Activated naive CD4-positive, alpha-beta T cell treated with anti-CD3 and anti-CD28 coated beads, Interleukin-2, amount 10 ng/mL, durations not matched to agents 7 days and 5 days (primary cell): Measurements from ENCODE around the gene HSD3B1.
"Not testable (repeated sequence)": the region's sequence is repeated elsewhere in the genome, so short reads cannot be mapped to it uniquely, and the experiment has no call there.

Experiments
- CTCF ChIA-PET: fragments of 350-600 bp; sonication (Branson Sonifier 250); formaldehyde crosslinking; loops from one replicate; lab custom pipeline; 2021; ENCODE audit warnings: antibody characterized with exemption; lab: Charles Lee
- DNase-seq: peaks from one replicate; pipeline ENCODE4 v3.0.0-alpha.2; 2020
- H3K27ac Mint-ChIP-seq: one replicate; pipeline ENCODE4 v1.8.0; 2021; ENCODE audit warnings: mild to moderate bottlenecking, moderate library complexity, mixed read lengths
- H3K27me3 Mint-ChIP-seq: one replicate; pipeline ENCODE4 v1.8.0; 2021; ENCODE audit warnings: mild to moderate bottlenecking, mixed read lengths
- H3K36me3 Mint-ChIP-seq: one replicate; pipeline ENCODE4 v1.8.0; 2021; ENCODE audit warnings: mixed read lengths
- H3K4me1 Mint-ChIP-seq: one replicate; pipeline ENCODE4 v1.8.0; 2021; ENCODE audit warnings: mixed read lengths
- H3K4me3 Mint-ChIP-seq: one replicate; pipeline ENCODE4 v1.8.0; 2021; ENCODE audit warnings: mild to moderate bottlenecking, moderate library complexity, mixed read lengths
- H3K9me3 Mint-ChIP-seq: one replicate; pipeline ENCODE4 v1.8.0; 2021; ENCODE audit warnings: mixed read lengths

The HSD3B1 gene

GRCh38 chr1:119480175-119480574, 26.8 kb upstream of the HSD3B1 start:
- H3K36me3 Mint-ChIP-seq: no peaks in the 10 kb centered on the region
- H3K4me1 Mint-ChIP-seq: no peaks in the 10 kb centered on the region
- H3K27ac Mint-ChIP-seq: no peak overlapping the region
- H3K4me3 Mint-ChIP-seq: no peak overlapping the region
- H3K27me3 Mint-ChIP-seq: peaks cover 11% of the 10 kb centered on the region
- no peak for DNase-seq
- H3K9me3 Mint-ChIP-seq: no peaks in the 10 kb centered on the region
- CTCF ChIA-PET: no interaction called here

DNA sequence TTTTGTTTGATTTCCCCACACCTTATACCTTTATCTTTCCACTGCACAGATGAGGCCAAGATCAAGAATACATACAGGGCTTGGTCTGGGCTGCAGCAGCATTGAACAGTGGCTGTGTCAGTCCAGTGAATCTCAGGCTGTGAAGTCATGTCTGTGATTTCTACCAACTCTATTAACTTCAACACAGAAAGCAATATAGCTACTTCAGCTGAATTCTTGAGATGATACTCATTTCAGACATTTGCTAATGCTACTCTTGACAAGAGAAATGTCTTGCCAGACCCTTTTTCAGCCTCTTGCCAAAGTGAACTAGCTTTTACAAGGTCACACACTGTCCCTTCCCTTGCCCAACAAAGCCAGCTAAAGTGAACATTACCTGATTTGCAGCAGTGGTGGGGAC, 25.1 kb upstream of the HSD3B1 start:
- CTCF ChIA-PET: no interaction called here
- no peak for DNase-seq
- no peaks in the 10 kb centered on the region for H3K36me3 Mint-ChIP-seq
- no peaks in the 10 kb centered on the region for H3K9me3 Mint-ChIP-seq
- no peak overlapping the region for H3K27ac Mint-ChIP-seq
- no peaks in the 10 kb centered on the region for H3K4me1 Mint-ChIP-seq
- H3K4me3 Mint-ChIP-seq: no peak overlapping the region
- H3K27me3 Mint-ChIP-seq: peaks cover 5% of the 10 kb centered on the region

DNA sequence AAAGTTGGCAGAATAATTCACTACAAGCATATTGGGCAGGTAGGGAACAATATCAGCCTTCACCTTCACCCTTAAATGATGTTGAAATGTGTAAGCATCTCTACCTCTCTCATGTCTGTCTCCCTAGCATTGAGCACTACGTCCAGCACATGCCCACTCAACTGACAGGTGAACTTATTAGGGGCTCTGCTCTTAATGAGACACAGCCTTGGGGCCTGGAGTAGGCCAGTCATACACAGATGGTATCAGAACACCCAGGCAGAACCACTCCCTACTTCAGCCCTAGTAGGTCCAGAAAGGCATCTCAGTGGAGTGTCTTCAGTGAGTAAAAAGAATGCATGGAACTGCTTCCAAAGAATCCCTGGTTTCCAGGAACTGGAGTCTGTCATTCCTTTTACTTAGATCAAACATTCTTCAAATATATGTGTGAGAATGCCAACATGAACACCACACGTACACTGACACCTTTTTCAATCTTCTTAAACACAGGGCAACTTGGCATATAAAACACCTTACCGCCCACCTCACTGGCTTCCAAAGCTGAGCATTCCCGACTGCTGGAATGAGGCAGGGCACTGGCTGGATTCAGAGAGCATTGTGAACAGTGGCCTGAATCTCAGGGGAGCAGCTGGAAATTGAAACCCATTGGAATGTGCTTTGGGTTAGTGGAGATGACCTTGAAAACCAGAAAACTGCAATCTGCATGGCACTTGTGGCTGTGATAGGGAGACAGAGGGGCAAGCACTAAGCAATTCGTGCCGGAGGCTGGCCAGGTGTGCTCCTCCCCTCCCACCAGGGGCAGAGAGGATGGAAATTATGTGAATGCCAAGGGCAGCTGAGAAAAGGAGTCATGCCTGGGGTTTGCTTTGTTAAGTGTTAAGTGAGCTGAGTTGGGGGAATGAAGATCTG, 24.2 kb upstream of the HSD3B1 start:
- Mint-ChIP-seq H3K27ac (no peak overlapping the region), H3K4me1 (no peaks in the 10 kb centered on the region), H3K36me3 (no peaks in the 10 kb centered on the region), H3K27me3 (peaks cover 5% of the 10 kb centered on the region), H3K9me3 (no peaks in the 10 kb centered on the region), H3K4me3 (no peak overlapping the region)
- CTCF ChIA-PET: no interaction called here
- DNase-seq: no peak

DNA sequence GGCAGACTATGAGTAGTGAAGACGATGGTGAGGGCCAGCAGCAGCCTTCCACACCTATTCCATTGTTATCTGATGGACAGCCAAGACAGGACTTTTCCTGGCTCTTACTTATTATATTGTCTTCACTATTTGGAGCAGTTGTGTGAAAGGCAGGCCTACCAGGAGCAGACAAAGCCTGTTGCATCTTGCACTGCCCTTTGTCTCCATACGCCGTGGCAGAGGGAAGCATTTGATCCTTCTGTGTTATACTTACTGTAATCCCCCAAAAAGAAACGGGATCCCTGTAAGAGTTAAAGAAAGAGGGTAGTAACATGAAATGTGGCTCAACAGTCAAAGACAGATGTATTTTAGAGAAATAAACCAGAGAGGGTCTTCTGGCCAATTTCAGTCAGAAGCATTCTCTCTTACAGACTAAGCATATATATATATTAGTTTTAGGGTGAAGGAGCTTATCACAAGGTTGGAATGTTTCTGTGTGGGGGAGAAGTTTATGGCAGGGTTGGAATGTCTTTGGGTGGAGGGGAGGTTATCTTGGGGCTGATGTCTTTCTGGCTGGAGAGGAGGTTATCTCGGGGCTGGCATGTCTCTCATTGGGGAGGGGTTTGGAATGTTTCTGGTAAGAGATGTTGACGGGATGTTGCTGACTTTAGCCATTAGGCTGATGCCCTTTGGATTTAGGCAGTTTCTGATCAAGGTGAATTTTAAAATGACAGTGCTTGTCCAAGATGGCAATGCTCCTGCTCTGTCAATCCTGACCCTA, 23.4 kb upstream of the HSD3B1 start:
- Mint-ChIP-seq H3K27ac (no peak overlapping the region), H3K4me1 (no peaks in the 10 kb centered on the region), H3K27me3 (peaks cover 7% of the 10 kb centered on the region), H3K4me3 (no peak overlapping the region), H3K36me3 (no peaks in the 10 kb centered on the region), H3K9me3 (no peaks in the 10 kb centered on the region)
- no peak for DNase-seq
- CTCF ChIA-PET: no interaction called here

- Mint-ChIP-seq H3K4me3 (no peak overlapping the region), H3K9me3 (no peaks in the 10 kb centered on the region), H3K4me1 (no peaks in the 10 kb centered on the region), H3K27me3 (peaks cover 9% of the 10 kb centered on the region), H3K36me3 (no peaks in the 10 kb centered on the region), H3K27ac (no peak overlapping the region)
- no peak for DNase-seq
- CTCF ChIA-PET: no interaction called here
Measured at GRCh38 chr1:119485201-119485600, 21.8 kb upstream of the HSD3B1 start.

- Mint-ChIP-seq H3K9me3 (no peaks in the 10 kb centered on the region), H3K27ac (no peak overlapping the region), H3K4me3 (no peak overlapping the region), H3K36me3 (no peaks in the 10 kb centered on the region), H3K4me1 (no peaks in the 10 kb centered on the region), H3K27me3 (peaks cover 4% of the 10 kb centered on the region)
- CTCF ChIA-PET: no interaction called here
- DNase-seq: no peak
Measured at GRCh38 chr1:119488216-119488615, 18.8 kb upstream of the HSD3B1 start.

DNA sequence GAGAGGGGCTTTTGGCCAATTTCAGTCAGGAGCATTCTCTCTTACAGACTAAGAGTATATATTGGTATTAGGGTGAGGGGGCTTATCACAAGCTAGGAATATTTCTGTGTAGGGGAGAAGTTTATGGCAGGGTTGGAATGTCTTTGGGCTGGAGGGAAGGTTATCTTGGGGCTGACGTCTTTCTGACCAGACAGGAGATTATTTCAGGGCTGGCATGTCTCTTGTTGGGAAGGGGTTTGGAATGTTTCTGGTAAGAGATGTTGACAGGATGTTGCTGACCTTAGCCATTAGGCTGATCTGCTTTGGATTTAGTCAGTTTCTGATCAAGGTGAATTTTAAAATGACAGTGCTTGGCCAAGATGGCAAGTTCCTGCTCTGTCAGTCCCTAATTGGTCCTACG, 17.8 kb upstream of the HSD3B1 start:
- H3K27me3 Mint-ChIP-seq: peaks cover 4% of the 10 kb centered on the region
- H3K4me1 Mint-ChIP-seq: no peaks in the 10 kb centered on the region
- H3K36me3 Mint-ChIP-seq: no peaks in the 10 kb centered on the region
- DNase-seq: no peak
- no peaks in the 10 kb centered on the region for H3K9me3 Mint-ChIP-seq
- H3K27ac Mint-ChIP-seq: no peak overlapping the region
- CTCF ChIA-PET: no interaction called here
- no peak overlapping the region for H3K4me3 Mint-ChIP-seq

DNA sequence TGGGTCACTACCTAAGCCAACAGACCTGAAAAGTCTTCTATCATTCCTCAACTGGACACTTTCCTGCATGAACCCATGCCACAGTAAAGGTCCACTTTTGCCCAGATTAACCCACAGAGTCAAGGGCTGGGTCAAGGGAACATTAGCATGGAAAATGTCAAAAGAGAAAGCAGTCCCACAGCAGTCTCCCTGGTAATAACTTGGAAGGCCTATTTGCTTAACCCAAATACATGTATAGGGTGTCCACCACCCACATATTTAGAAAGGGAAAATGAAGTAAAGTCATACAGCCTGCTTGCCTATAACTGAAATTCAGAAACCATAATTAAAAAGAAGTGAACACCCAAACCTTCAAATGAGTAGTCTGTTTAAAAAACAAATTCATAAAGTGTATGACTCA, 16.1 kb upstream of the HSD3B1 start:
- Mint-ChIP-seq H3K9me3 (no peaks in the 10 kb centered on the region), H3K27me3 (peaks cover 4% of the 10 kb centered on the region), H3K36me3 (no peaks in the 10 kb centered on the region), H3K4me3 (no peak overlapping the region), H3K4me1 (no peaks in the 10 kb centered on the region), H3K27ac (no peak overlapping the region)
- CTCF ChIA-PET: no interaction called here
- no peak for DNase-seq

- H3K4me3 Mint-ChIP-seq: no peak overlapping the region
- no peak for DNase-seq
- peaks cover 4% of the 10 kb centered on the region for H3K27me3 Mint-ChIP-seq
- H3K36me3 Mint-ChIP-seq: no peaks in the 10 kb centered on the region
- no peaks in the 10 kb centered on the region for H3K4me1 Mint-ChIP-seq
- H3K9me3 Mint-ChIP-seq: peaks cover 3% of the 10 kb centered on the region
- CTCF ChIA-PET: no interaction called here
- no peak overlapping the region for H3K27ac Mint-ChIP-seq
Measured at GRCh38 chr1:119492763-119493162, 14.2 kb upstream of the HSD3B1 start.

GRCh38 chr1:119504831-119505230, 2.2 kb upstream of the HSD3B1 start:
- Mint-ChIP-seq H3K4me1 (no peaks in the 10 kb centered on the region), H3K9me3 (no peaks in the 10 kb centered on the region), H3K4me3 (no peak overlapping the region), H3K36me3 (no peaks in the 10 kb centered on the region), H3K27me3 (peaks cover 7% of the 10 kb centered on the region), H3K27ac (no peak overlapping the region)
- no peak for DNase-seq
- CTCF ChIA-PET: no interaction called here

DNA sequence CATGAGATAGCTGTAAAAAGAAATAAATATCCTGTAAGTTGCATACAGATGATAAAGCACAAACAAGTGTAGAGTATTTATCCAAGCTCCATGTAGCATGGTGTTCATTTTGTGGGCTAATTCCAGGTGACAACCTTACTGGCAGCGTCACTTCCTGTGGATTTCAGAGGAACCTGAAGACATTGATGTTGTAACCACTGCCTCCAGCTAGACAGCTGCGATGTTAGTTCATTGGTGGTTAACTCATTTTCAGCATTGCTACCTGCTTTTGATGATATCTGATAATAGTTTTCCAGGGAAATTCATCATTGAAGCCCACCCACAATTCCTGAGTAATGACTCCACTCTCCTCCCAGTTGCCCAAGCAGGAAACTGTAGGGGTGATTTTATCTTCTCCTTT, 3.0 kb downstream of the HSD3B1 start:
- Mint-ChIP-seq H3K9me3 (no peaks in the 10 kb centered on the region), H3K36me3 (no peaks in the 10 kb centered on the region), H3K27ac (no peak overlapping the region), H3K4me3 (no peak overlapping the region), H3K27me3 (peaks cover 18% of the 10 kb centered on the region), H3K4me1 (no peaks in the 10 kb centered on the region)
- CTCF ChIA-PET: no interaction called here
- no peak for DNase-seq

GRCh38 chr1:119515221-119515620, 8.2 kb downstream of the HSD3B1 start:
- DNase-seq: no peak
- Mint-ChIP-seq H3K36me3 (no peaks in the 10 kb centered on the region), H3K9me3 (no peaks in the 10 kb centered on the region), H3K27me3 (peaks cover 14% of the 10 kb centered on the region), H3K27ac (no peak overlapping the region), H3K4me3 (no peak overlapping the region), H3K4me1 (no peaks in the 10 kb centered on the region)
- CTCF ChIA-PET: no interaction called here

DNA sequence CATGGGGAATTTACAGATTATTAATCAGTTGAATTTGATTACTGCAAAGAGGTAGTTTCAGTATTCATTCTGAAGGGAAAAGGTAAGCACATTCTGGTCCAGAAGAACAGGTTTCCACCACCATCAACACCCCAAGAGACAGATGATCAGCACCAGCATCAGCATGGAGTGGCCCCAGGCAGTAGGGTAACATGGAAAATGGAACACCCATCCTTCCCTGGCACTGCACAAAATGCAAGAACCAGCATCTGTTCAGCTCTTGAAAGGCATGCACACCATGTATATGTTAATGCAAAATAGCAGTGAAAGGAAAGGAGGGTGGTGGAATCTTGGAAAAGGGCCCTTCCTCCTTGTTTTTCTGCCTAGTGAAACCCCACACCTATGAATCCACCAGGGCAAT, 9.2 kb downstream of the HSD3B1 start:
- H3K36me3 Mint-ChIP-seq: no peaks in the 10 kb centered on the region
- DNase-seq: no peak
- CTCF ChIA-PET: no interaction called here
- H3K4me3 Mint-ChIP-seq: no peak overlapping the region
- no peak overlapping the region for H3K27ac Mint-ChIP-seq
- no peaks in the 10 kb centered on the region for H3K9me3 Mint-ChIP-seq
- peaks cover 11% of the 10 kb centered on the region for H3K27me3 Mint-ChIP-seq
- no peaks in the 10 kb centered on the region for H3K4me1 Mint-ChIP-seq

GRCh38 chr1:119516680-119517079, 9.7 kb downstream of the HSD3B1 start:
- no peaks in the 10 kb centered on the region for H3K9me3 Mint-ChIP-seq
- H3K4me1 Mint-ChIP-seq: no peaks in the 10 kb centered on the region
- DNase-seq: no peak
- H3K4me3 Mint-ChIP-seq: no peak overlapping the region
- no peaks in the 10 kb centered on the region for H3K36me3 Mint-ChIP-seq
- H3K27me3 Mint-ChIP-seq: peaks cover 8% of the 10 kb centered on the region
- CTCF ChIA-PET: no interaction called here
- no peak overlapping the region for H3K27ac Mint-ChIP-seq

DNA sequence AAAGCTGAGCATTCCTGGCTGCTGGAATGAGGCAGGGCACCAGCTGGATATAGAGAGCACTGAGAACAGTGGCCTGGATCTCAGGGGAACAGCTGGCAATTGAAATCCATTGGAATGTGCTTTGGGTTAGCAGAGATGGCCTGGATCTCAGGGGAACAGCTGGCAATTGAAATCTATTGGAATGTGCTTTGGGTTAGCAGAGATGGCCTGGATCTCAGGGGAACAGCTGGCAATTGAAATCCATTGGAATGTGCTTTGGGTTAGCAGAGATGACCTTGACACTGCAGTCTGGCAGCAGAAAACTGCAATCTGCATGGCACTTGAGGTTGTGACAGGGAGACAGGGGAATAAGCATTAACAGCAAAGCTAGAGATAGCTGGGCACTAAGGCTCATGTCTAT, 10.7 kb downstream of the HSD3B1 start:
- DNase-seq, H3K36me3 Mint-ChIP-seq, H3K4me3 Mint-ChIP-seq, H3K27me3 Mint-ChIP-seq, H3K9me3 Mint-ChIP-seq, H3K27ac Mint-ChIP-seq, H3K4me1 Mint-ChIP-seq, CTCF ChIA-PET: not testable (repeated sequence)
